GM04503 (cell line): ENCODE measurements around the gene SEPTIN7.
A peak's percentile ranks its signal among the peaks of the same experiment; 100 is the strongest.
"Not testable (repeated sequence)": the region's sequence is repeated elsewhere in the genome, so short reads cannot be mapped to it uniquely, and the experiment has no call there.

Experiments
- DNase-seq: peaks from one replicate; pipeline ENCODE4 v3.0.0-alpha.2; 2012; ENCODE audit warnings: low read depth

The SEPTIN7 gene

GRCh38 chr7:35800718-35801391 lies at the start of gene SEPTIN7:
SEPTIN7 (plus strand) TSS chr7:35801057; CDS start chr7:35801210, 153 bp downstream.
- DNase-seq, result peak; percentile 88

- no peak for DNase-seq
Measured at GRCh38 chr7:35752742-35753141, 48.1 kb upstream of the SEPTIN7 start.

- DNase-seq, result no peak
Measured at GRCh38 chr7:35753761-35754603, 46.9 kb upstream of the SEPTIN7 start.

GRCh38 chr7:35754741-35755140 lies 46.1 kb upstream of the SEPTIN7 start:
- DNase-seq, result no peak

GRCh38 chr7:35755711-35756110 lies 45.1 kb upstream of the SEPTIN7 start:
- no peak for DNase-seq

GRCh38 chr7:35756453-35756852 lies 44.4 kb upstream of the SEPTIN7 start:
- not testable (repeated sequence) for DNase-seq

GRCh38 chr7:35757574-35757973 lies 43.3 kb upstream of the SEPTIN7 start:
- DNase-seq, result no peak

GRCh38 chr7:35758421-35758820 lies 42.4 kb upstream of the SEPTIN7 start:
- DNase-seq, result no peak

GRCh38 chr7:35760143-35760745 lies 40.6 kb upstream of the SEPTIN7 start:
- no peak for DNase-seq

GRCh38 chr7:35761871-35762677 lies 38.8 kb upstream of the SEPTIN7 start:
- no peak for DNase-seq

GRCh38 chr7:35762781-35763180 lies 38.1 kb upstream of the SEPTIN7 start:
- DNase-seq, result no peak

GRCh38 chr7:35768346-35768745 lies 32.5 kb upstream of the SEPTIN7 start:
- DNase-seq, result no peak

- DNase-seq, result no peak
Measured at GRCh38 chr7:35771776-35772175, 29.1 kb upstream of the SEPTIN7 start.

GRCh38 chr7:35773994-35774393 lies 26.9 kb upstream of the SEPTIN7 start:
- no peak for DNase-seq

GRCh38 chr7:35776686-35777085 lies 24.2 kb upstream of the SEPTIN7 start:
- DNase-seq, result no peak

- DNase-seq, result no peak
Measured at GRCh38 chr7:35777121-35777520, 23.7 kb upstream of the SEPTIN7 start.

- DNase-seq, result no peak
Measured at GRCh38 chr7:35780070-35780469, 20.8 kb upstream of the SEPTIN7 start.

- no peak for DNase-seq
Measured at GRCh38 chr7:35781200-35781701, 19.6 kb upstream of the SEPTIN7 start.

- no peak for DNase-seq
Measured at GRCh38 chr7:35781767-35782515, 18.9 kb upstream of the SEPTIN7 start.

- DNase-seq, result no peak
Measured at GRCh38 chr7:35784332-35784731, 16.5 kb upstream of the SEPTIN7 start.

GRCh38 chr7:35785250-35785649 lies 15.6 kb upstream of the SEPTIN7 start:
- no peak for DNase-seq
